Transverse colon (tissue), 3 donors: ENCODE measurements around the gene PACSIN2.

Experiments
- CTCF ChIP-seq, 5 experiments: fragments of 200-600 bp in 3 of 5; fragments of 450-650 bp in 2 of 5; sonication (generic) in 3 of 5; IDR thresholded peaks; 1 replicate in 2 of 5; 2 replicates in 3 of 5; pipeline ENCODE4 v1.5.1; 2016 to 2017; ENCODE audit warnings: antibody characterized with exemption in 5 of 5, inconsistent platforms in 3 of 5, mild to moderate bottlenecking in 2 of 5, moderate library complexity in 1 of 5
- EP300 ChIP-seq: sonication (generic); formaldehyde crosslinking; IDR thresholded peaks from one replicate; pipeline ENCODE4 v1.6.1; 2017; ENCODE audit warnings: antibody characterized with exemption, low read depth
- POLR2A ChIP-seq: fragments of 450-650 bp; IDR thresholded peaks from one replicate; pipeline ENCODE4 v1.6.1; 2016; ENCODE audit warnings: antibody characterized with exemption, mild to moderate bottlenecking, moderate library complexity

- TF ChIP-seq POLR2A (no peak), CTCF (IDR thresholded peaks at IDR 0.05) (no peak), EP300 (no peak)
Measured at GRCh38 chr22:43004362-43005035, 10.4 kb downstream of the PACSIN2 start.
